ENCODE results near the gene SMTN. TPM values are rescaled to one million over a fixed set of nuclear protein-coding genes. Genes with fewer than 3 reads are reported as not detected.

Gene SMTN
- total and polyA plus RNA-seq, 2 donors (not counting 3 experiments of a cell fraction or from before 2014, with no cell fraction given): 59.0 to 197 TPM

- Histone ChIP-seq H3K4me1 (ENCODE audit: control insufficient read depth, extremely low read depth, insufficient read depth, low read length) (peaks cover 5% of the 10 kb centered on the region), H3K27me3 (ENCODE audit: control insufficient read depth in 2 of 2, insufficient read depth in 2 of 2, low read length in 2 of 2) (no peaks in the 10 kb centered on the region), H3K9ac (replicated peaks; ENCODE audit: extremely low read depth, insufficient read depth, low read length) (no peak overlapping the region), H3K27ac (ENCODE audit: insufficient read depth, low read depth, low read length) (no peak overlapping the region), H4K20me1 (replicated peaks; ENCODE audit: control insufficient read depth, extremely low read depth, insufficient read depth, low read length) (no peaks in the 10 kb centered on the region), H3K79me2 (ENCODE audit: control insufficient read depth, insufficient read depth, low read length) (no peaks in the 10 kb centered on the region), H2AFZ (ENCODE audit: low read depth, low read length) (peak overlapping the region; percentile 28), H3K9me3 (replicated peaks; ENCODE audit: control insufficient read depth, insufficient read depth, low read length) (no peaks in the 10 kb centered on the region), H3K4me2 (ENCODE audit: insufficient read depth, low read length) (no peak overlapping the region), H3K9me1 (replicated peaks; ENCODE audit: control insufficient read depth, extremely low read depth, insufficient read depth, low read length) (no peaks in the 10 kb centered on the region), H3K4me3 (replicated peaks in 1 of 3; ENCODE audit: insufficient read depth in 1 of 3, low read depth in 1 of 3, low read length in 3 of 3) (no peak overlapping the region), H3K36me3 (ENCODE audit: control insufficient read depth in 2 of 2, extremely low read depth in 1 of 2, insufficient read depth in 2 of 2, low read length in 2 of 2) (no peaks in the 10 kb centered on the region)
- intact Hi-C loops (cut with micrococcal nuclease) (no loop called here), dilution Hi-C loops (cut with MboI; ENCODE audit: extremely low pct_ligation_motif_present, low sequenced_read_pairs) (no loop called here)
- FAIRE-seq: peak; percentile 84
- POLR2A ChIA-PET: interaction anchor here (0.7 kb wide), 1 partner anchor 11 kb away, joined by 3 read pairs; no protein-coding TSS in a partner anchor
- DNase-seq (ENCODE audit: low read depth, low spot score): peak; percentile 82
- TF ChIP-seq MYC (IDR thresholded peaks at IDR 0.05; ENCODE audit: low read depth, low read length) (no peak), EZH2 (IDR thresholded peaks at IDR 0.05; ENCODE audit: borderline replicate concordance, low read depth, low read length, severe bottlenecking) (no peak), MAX (IDR thresholded peaks at IDR 0.05; ENCODE audit: insufficient read depth, insufficient read length) (no peak), JUN (IDR thresholded peaks at IDR 0.05; ENCODE audit: borderline replicate concordance, insufficient read depth, insufficient read length, low read depth) (no peak), GATA2 (IDR thresholded peaks at IDR 0.05; ENCODE audit: insufficient read depth, insufficient read length, low read depth, low read length) (no peak), POLR2AphosphoS5 (IDR thresholded peaks at IDR 0.05; ENCODE audit: insufficient read depth, low read depth, low read length) (no peak), POLR2A (IDR thresholded peaks at IDR 0.05; ENCODE audit: low read depth, low read length) (no peak), CTCF (IDR thresholded peaks at IDR 0.05; ENCODE audit: extremely low read depth in 1 of 2, insufficient read depth in 1 of 2, low read depth in 1 of 2, low read length in 2 of 2) (no peak), FOS (IDR thresholded peaks at IDR 0.05; ENCODE audit: borderline replicate concordance, insufficient read depth, low read length) (no peak)
- BruUV-seq (replicated peaks): no TSS peak
- CTCF ChIA-PET: interaction anchor here (1.0 to 1.6 kb wide), 3 partner anchors 9 to 29 kb away, joined by 3 to 7 read pairs (median 3); no protein-coding TSS in a partner anchor
Observed at GRCh38 chr22:31055635-31056159, 25.4 kb upstream of the SMTN start.
